H9 (cell line): ENCODE results near the gene SLC38A5. TPM values are rescaled to one million over a fixed set of nuclear protein-coding genes. Genes with fewer than 3 reads are reported as not detected.
A peak's percentile ranks its signal among the peaks of the same experiment; 100 is the strongest.

Experiments
- DNase-seq: peaks from one replicate; pipeline ENCODE4 v3.0.0-alpha.2; 2017
- H2AFZ ChIP-seq: one replicate; pipeline ENCODE4 v1.6.1; 2013; ENCODE audit warnings: mild to moderate bottlenecking, low read length, control low read depth, moderate library complexity
- H2AK5ac ChIP-seq: 2 replicates; pipeline ENCODE4 v1.6.1; 2013; ENCODE audit warnings: low read length, control low read depth, mixed read lengths; ENCODE audit not compliant: insufficient read length
- H2BK120ac ChIP-seq: one replicate; pipeline ENCODE4 v1.6.1; 2013; ENCODE audit warnings: low read depth, mild to moderate bottlenecking, low read length, control low read depth, inconsistent platforms; ENCODE audit not compliant: poor library complexity, severe bottlenecking
- H2BK12ac ChIP-seq: 2 replicates; pipeline ENCODE4 v1.6.1; 2013; ENCODE audit warnings: low read length, control low read depth, mixed read lengths, low read depth; ENCODE audit not compliant: insufficient read length
- H2BK15ac ChIP-seq: 2 replicates; pipeline ENCODE4 v1.6.1; 2013; ENCODE audit warnings: low read depth, low read length, control low read depth
- H2BK20ac ChIP-seq: one replicate; pipeline ENCODE4 v1.6.1; 2013; ENCODE audit warnings: low read depth, mild to moderate bottlenecking, low read length, control low read depth, inconsistent platforms; ENCODE audit not compliant: poor library complexity, severe bottlenecking
- H2BK5ac ChIP-seq: 2 replicates; pipeline ENCODE4 v1.6.1; 2013; ENCODE audit warnings: low read length, control low read depth, mixed read lengths; ENCODE audit not compliant: insufficient read length
- H3K14ac ChIP-seq: 2 replicates; pipeline ENCODE4 v1.6.1; 2013; ENCODE audit warnings: low read length, control low read depth; ENCODE audit not compliant: insufficient read depth
- H3K18ac ChIP-seq: 2 replicates; pipeline ENCODE4 v1.6.1; 2013; ENCODE audit warnings: low read depth, mild to moderate bottlenecking, mixed read lengths, low read length, control low read depth; ENCODE audit not compliant: insufficient read length
- H3K23ac ChIP-seq: 2 replicates; pipeline ENCODE4 v1.6.1; 2013; ENCODE audit warnings: low read length, control low read depth, mixed read lengths, low read depth; ENCODE audit not compliant: insufficient read length
- H3K23me2 ChIP-seq: 2 replicates; pipeline ENCODE4 v1.6.1; 2013; ENCODE audit warnings: low read depth, mild to moderate bottlenecking, mixed read lengths, low read length, control low read depth; ENCODE audit not compliant: insufficient read length, poor library complexity, severe bottlenecking
- H3K27ac ChIP-seq: 2 replicates; pipeline ENCODE4 v1.5.1; 2013; ENCODE audit warnings: low read length, control low read depth, mixed read lengths, low read depth; ENCODE audit not compliant: insufficient read length
- H3K27me3 ChIP-seq: 2 replicates; pipeline ENCODE4 v1.6.1; 2013; ENCODE audit warnings: low read length, control low read depth, inconsistent platforms; ENCODE audit not compliant: insufficient read depth
- H3K4ac ChIP-seq: 2 replicates; pipeline ENCODE4 v1.6.1; 2013; ENCODE audit warnings: low read depth, mild to moderate bottlenecking, control low read depth, inconsistent platforms, low read length, moderate library complexity
- H3K4me1 ChIP-seq: 2 replicates; pipeline ENCODE4 v1.6.1; 2013; ENCODE audit warnings: low read length, control low read depth, inconsistent platforms; ENCODE audit not compliant: insufficient read depth
- H3K4me2 ChIP-seq: 2 replicates; pipeline ENCODE4 v1.6.1; 2013; ENCODE audit warnings: low read length, control low read depth, mixed read lengths; ENCODE audit not compliant: insufficient read length, insufficient read depth
- H3K56ac ChIP-seq: 2 replicates; pipeline ENCODE4 v1.6.1; 2013; ENCODE audit warnings: low read depth, mild to moderate bottlenecking, mixed read lengths, low read length, control low read depth; ENCODE audit not compliant: insufficient read length
- H3K79me1 ChIP-seq: 2 replicates; pipeline ENCODE4 v1.6.1; 2013; ENCODE audit warnings: low read depth, mild to moderate bottlenecking, moderate library complexity, low read length, control low read depth, inconsistent platforms; ENCODE audit not compliant: insufficient read depth, poor library complexity, severe bottlenecking
- H3K79me2 ChIP-seq: 2 replicates; pipeline ENCODE4 v1.6.1; 2013; ENCODE audit warnings: low read length, control low read depth, inconsistent platforms; ENCODE audit not compliant: insufficient read depth
- H3K9ac ChIP-seq: 2 replicates; pipeline ENCODE4 v1.6.1; 2013; ENCODE audit warnings: low read length, control low read depth, mixed read lengths; ENCODE audit not compliant: insufficient read length; ENCODE audit errors: extremely low read depth
- H3K9me3 ChIP-seq: one replicate; pipeline ENCODE4 v1.6.1; 2013; ENCODE audit warnings: low read depth, low read length, inconsistent platforms; ENCODE audit not compliant: control insufficient read depth
- H3T11ph ChIP-seq: one replicate; pipeline ENCODE4 v1.6.1; 2013; ENCODE audit warnings: mild to moderate bottlenecking, low read length, control low read depth, inconsistent platforms
- H4K20me1 ChIP-seq: one replicate; pipeline ENCODE4 v1.6.1; 2013; ENCODE audit not compliant: control insufficient read depth, insufficient read length, insufficient read depth
- H4K5ac ChIP-seq: 2 replicates; pipeline ENCODE4 v1.6.1; 2013; ENCODE audit warnings: low read depth, mild to moderate bottlenecking, mixed read lengths, low read length, control low read depth; ENCODE audit not compliant: insufficient read length
- H4K8ac ChIP-seq: replicated peaks from 2 replicates; pipeline ENCODE4 v1.6.1; 2013; ENCODE audit warnings: low read length, control low read depth, mixed read lengths, low read depth; ENCODE audit not compliant: insufficient read length
- H4K91ac ChIP-seq: 2 replicates; pipeline ENCODE4 v1.6.1; 2013; ENCODE audit warnings: low read depth, mild to moderate bottlenecking, moderate library complexity, mixed read lengths, low read length, control low read depth; ENCODE audit not compliant: insufficient read length
- H3K27ac Mint-ChIP-seq, 3 experiments: 2 replicates in 2 of 3; 3 replicates in 1 of 3; pipeline ENCODE4 v1.8.0; 2020 to 2021; ENCODE audit warnings: mixed read lengths in 3 of 3, mild to moderate bottlenecking in 1 of 3, moderate library complexity in 1 of 3
- H3K27me3 Mint-ChIP-seq: 2 replicates; pipeline ENCODE4 v1.8.0; 2021; ENCODE audit warnings: low read depth, mild to moderate bottlenecking, moderate library complexity, mixed read lengths
- H3K36me3 Mint-ChIP-seq, 3 experiments: 2 replicates in 2 of 3; 3 replicates in 1 of 3; pipeline ENCODE4 v1.8.0; 2020 to 2021; ENCODE audit warnings: low read depth in 3 of 3, mixed read lengths in 3 of 3; ENCODE audit not compliant: insufficient read depth in 1 of 3
- H3K4me1 Mint-ChIP-seq, 2 experiments: 2 replicates each; pipeline ENCODE4 v1.8.0; 2020; ENCODE audit warnings: mixed read lengths in 2 of 2
- H3K4me3 Mint-ChIP-seq, 2 experiments: 2 replicates in 1 of 2; 3 replicates in 1 of 2; pipeline ENCODE4 v1.8.0; 2020 to 2021; ENCODE audit warnings: mild to moderate bottlenecking in 2 of 2, mixed read lengths in 2 of 2, moderate library complexity in 1 of 2
- H3K9me3 Mint-ChIP-seq, 2 experiments: 2 replicates in 1 of 2; 3 replicates in 1 of 2; pipeline ENCODE4 v1.8.0; 2020; ENCODE audit warnings: mild to moderate bottlenecking in 2 of 2, mixed read lengths in 2 of 2, moderate library complexity in 1 of 2
- WGBS: extraction: QIAGEN DNeasy Blood & Tissue Kit; methylation state at CpG from one replicate; pipeline ENCODE4 v1.1.7; 2013; ENCODE audit warnings: missing lambda C conversion rate, low lambda C conversion rate, mixed read lengths; ENCODE audit not compliant: insufficient read length; ENCODE audit errors: extremely low coverage; 5-methylcytosine and 5-hydroxymethylcytosine counted together
- total RNA-seq: library from RNA; stranded (reverse); gene quantifications from 2 replicates; pipeline ENCODE4 v1.2.1, GENCODE V29; 2021
- TF ChIP-seq, protein P1 (sequence below): fragments of 200-600 bp; sonication (generic); conservative IDR thresholded peaks from 3 replicates; pipeline ENCODE4 v1.8.0; 2021; ENCODE audit warnings: antibody characterized with exemption, mild to moderate bottlenecking

SLC38A5 gene
- total RNA-seq, 1 experiment from 2014 or later = 28.3 TPM

DNA sequence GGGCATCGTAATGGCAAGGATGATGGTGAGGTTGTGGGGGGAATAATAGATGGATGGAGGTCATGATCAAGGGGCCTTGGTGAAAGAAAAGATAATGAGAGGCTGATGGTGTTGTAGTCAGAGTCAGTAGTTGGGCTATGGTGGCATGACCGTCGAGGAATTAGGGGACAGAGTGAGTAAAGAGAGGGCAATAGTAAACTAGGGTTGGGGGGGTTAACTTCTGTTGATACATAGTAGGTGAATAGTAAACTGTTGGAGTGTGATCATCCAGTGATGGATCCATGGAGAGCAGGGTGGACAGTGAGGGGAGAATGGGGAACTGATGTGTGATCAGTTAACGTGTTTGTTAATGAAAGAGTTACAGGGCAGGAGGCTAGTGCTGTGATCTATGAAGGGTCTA, 6.9 kb upstream of the SLC38A5 start:
- 100% methylated on average over 1 of the region's 4 CpGs for WGBS
- H3K27ac Mint-ChIP-seq = no peak overlapping the region

More for the DNA sequence above, 6.9 kb upstream of the SLC38A5 start:
- no peak overlapping the region for H2BK12ac ChIP-seq
- H4K20me1 ChIP-seq = no peaks in the 10 kb centered on the region
- H4K8ac ChIP-seq = no peak overlapping the region
- Mint-ChIP-seq H3K36me3 (peaks cover 25 to 50% (median 36%) of the 10 kb centered on the region in 3 experiments), H3K27me3 (peaks cover 3% of the 10 kb centered on the region), H3K4me3 (peak overlapping the region; percentile 82 to 89), H3K9me3 (peaks cover 71 to 83% of the 10 kb centered on the region in 2 experiments), H3K4me1 (peaks cover 23 to 30% of the 10 kb centered on the region in 2 experiments)
- no peak overlapping the region for H3K18ac ChIP-seq
- peaks cover 3% of the 10 kb centered on the region; the same call in 1 of the 2 replicates for H3K79me2 ChIP-seq
- H3K23me2 ChIP-seq = no peaks in the 10 kb centered on the region
- H3K9ac ChIP-seq = peak overlapping the region; percentile 12
- H3K4me1 ChIP-seq = no peaks in the 10 kb centered on the region; the same call in 1 of the 2 replicates
- H2BK15ac ChIP-seq = no peak overlapping the region
- no peak for DNase-seq
- no peak overlapping the region for H2BK20ac ChIP-seq
- H3K9me3 ChIP-seq = peaks cover 29% of the 10 kb centered on the region
- no peak overlapping the region for H4K5ac ChIP-seq
- no peak overlapping the region for H2AK5ac ChIP-seq
- no peaks in the 10 kb centered on the region for H3K27me3 ChIP-seq
- H2BK5ac ChIP-seq = no peak overlapping the region
- H3K56ac ChIP-seq = no peak overlapping the region
- H3T11ph ChIP-seq = no peak overlapping the region
- H3K14ac ChIP-seq = no peak overlapping the region
- H3K4ac ChIP-seq = no peak overlapping the region
- no peak overlapping the region for H4K91ac ChIP-seq
- no peak overlapping the region for H3K27ac ChIP-seq
- H3K4me2 ChIP-seq = peak overlapping the region; percentile 83
- TF ChIP-seq, protein P1, sequence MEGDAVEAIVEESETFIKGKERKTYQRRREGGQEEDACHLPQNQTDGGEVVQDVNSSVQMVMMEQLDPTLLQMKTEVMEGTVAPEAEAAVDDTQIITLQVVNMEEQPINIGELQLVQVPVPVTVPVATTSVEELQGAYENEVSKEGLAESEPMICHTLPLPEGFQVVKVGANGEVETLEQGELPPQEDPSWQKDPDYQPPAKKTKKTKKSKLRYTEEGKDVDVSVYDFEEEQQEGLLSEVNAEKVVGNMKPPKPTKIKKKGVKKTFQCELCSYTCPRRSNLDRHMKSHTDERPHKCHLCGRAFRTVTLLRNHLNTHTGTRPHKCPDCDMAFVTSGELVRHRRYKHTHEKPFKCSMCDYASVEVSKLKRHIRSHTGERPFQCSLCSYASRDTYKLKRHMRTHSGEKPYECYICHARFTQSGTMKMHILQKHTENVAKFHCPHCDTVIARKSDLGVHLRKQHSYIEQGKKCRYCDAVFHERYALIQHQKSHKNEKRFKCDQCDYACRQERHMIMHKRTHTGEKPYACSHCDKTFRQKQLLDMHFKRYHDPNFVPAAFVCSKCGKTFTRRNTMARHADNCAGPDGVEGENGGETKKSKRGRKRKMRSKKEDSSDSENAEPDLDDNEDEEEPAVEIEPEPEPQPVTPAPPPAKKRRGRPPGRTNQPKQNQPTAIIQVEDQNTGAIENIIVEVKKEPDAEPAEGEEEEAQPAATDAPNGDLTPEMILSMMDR = no peak
- H2AFZ ChIP-seq = no peak overlapping the region
- H3K79me1 ChIP-seq = no peaks in the 10 kb centered on the region
- no peak overlapping the region for H2BK120ac ChIP-seq
- no peak overlapping the region for H3K23ac ChIP-seq
